Urinary bladder (tissue), 4 donors: ENCODE measurements around the gene CD164L2. TPM values are rescaled to one million over a fixed set of nuclear protein-coding genes. Genes with fewer than 3 reads are reported as not detected.
A peak's percentile ranks its signal among the peaks of the same experiment; 100 is the strongest.

Source experiments
- DNase-seq: peaks from one replicate; pipeline ENCODE4 v3.0.0-alpha.2; 2015; ENCODE audit errors: extremely low spot score
- H3K27ac ChIP-seq: one replicate; pipeline ENCODE4 v1.5.1; 2013; ENCODE audit warnings: low read depth, mild to moderate bottlenecking, moderate library complexity
- H3K36me3 ChIP-seq: one replicate; pipeline ENCODE4 v1.6.1; 2013; ENCODE audit warnings: mild to moderate bottlenecking, moderate library complexity; ENCODE audit not compliant: insufficient read depth
- H3K4me1 ChIP-seq: one replicate; pipeline ENCODE4 v1.6.1; 2013; ENCODE audit warnings: mild to moderate bottlenecking, moderate library complexity; ENCODE audit not compliant: insufficient read depth
- H3K4me3 ChIP-seq: one replicate; pipeline ENCODE4 v1.5.1; 2013; ENCODE audit warnings: low read depth, low read length
- WGBS: extraction: QIAGEN DNeasy Blood & Tissue Kit; methylation state at CpG from one replicate; pipeline ENCODE4 v1.1.7; 2013; 5-methylcytosine and 5-hydroxymethylcytosine counted together
- polyA plus RNA-seq: library from polyadenylated mRNA; stranded (reverse); fragments of 200-250 nt; gene quantifications from one replicate; pipeline ENCODE4 v1.2.3, GENCODE V29; 2013
- total RNA-seq: library from RNA; depleted of rRNA; stranded (reverse); fragments of >200 nt; gene quantifications from one replicate; pipeline ENCODE4 v1.2.3, GENCODE V29; 2014
- donor health status: healthy with polysubstance abuse.
- donor health status: healthy.

The CD164L2 gene
- total and polyA plus RNA-seq, 2 donors, result 0.06 TPM; not detected in 1

GRCh38 chr1:27346991-27347624, 36.0 kb downstream of the CD164L2 start:
- 83% methylated on average over 14 of the region's 14 CpGs for WGBS
- no peak overlapping the region for H3K4me3 ChIP-seq
- no peak overlapping the region for H3K27ac ChIP-seq
- DNase-seq, result no peak
- H3K4me1 ChIP-seq, result no peaks in the 10 kb centered on the region
- H3K36me3 ChIP-seq, result no peaks in the 10 kb centered on the region

GRCh38 chr1:27346357-27346756, 36.8 kb downstream of the CD164L2 start:
- WGBS, result 91% methylated on average over 8 of the region's 8 CpGs
- H3K4me1 ChIP-seq, result no peaks in the 10 kb centered on the region
- no peak overlapping the region for H3K27ac ChIP-seq
- H3K36me3 ChIP-seq, result no peaks in the 10 kb centered on the region
- H3K4me3 ChIP-seq, result no peak overlapping the region
- DNase-seq, result no peak

- Histone ChIP-seq H3K27ac (no peak overlapping the region), H3K4me3 (no peak overlapping the region), H3K36me3 (no peaks in the 10 kb centered on the region), H3K4me1 (no peaks in the 10 kb centered on the region)
- DNase-seq, result no peak
- 93% methylated on average over 12 of the region's 12 CpGs for WGBS
Measured at GRCh38 chr1:27345272-27345671, 37.9 kb downstream of the CD164L2 start.

GRCh38 chr1:27343639-27344025, 39.5 kb downstream of the CD164L2 start:
- Histone ChIP-seq H3K4me1 (no peaks in the 10 kb centered on the region), H3K4me3 (no peak overlapping the region)

DNA sequence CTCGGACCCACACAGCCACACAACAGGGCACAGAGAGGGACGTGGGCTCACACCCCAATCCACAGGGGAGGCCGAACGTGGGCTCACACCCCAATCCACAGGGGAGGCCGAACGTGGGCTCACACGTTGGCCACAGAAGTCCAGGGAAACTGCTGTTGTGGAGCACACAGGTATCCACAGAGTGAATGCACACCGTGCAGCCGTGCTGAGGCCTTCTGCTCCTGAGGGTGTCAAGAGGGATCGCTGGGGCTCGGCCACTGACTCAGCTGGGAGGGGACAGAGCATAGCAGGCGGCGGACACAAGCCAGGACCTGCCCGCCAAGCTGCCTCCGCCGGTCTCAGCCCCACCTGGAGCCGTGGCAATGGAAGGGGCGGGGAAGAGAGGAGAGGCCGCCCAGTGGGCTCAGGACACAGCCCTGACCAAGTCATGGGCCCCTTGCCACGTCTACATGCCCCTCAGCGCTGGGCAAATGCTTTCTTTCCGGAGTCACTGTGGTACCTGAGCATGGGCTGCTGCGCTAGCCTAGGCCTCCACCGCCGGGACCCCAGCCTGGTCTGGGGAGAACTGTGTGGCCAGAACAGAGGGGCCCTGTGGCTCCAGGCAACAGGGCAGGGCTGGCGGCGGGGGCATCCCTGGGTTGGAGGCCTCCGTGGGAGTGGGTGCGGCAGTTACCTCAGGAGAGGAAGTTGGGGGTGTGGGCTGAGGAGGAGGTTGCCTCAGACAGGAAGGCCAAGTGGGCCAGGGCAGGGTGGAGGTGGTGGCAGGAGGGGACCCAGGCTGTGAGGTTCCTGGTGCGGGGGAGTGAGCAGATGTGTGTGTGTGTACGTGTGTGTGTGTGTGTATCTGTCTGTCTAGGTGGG, 40.1 kb downstream of the CD164L2 start:
- H3K4me3 ChIP-seq, result peak overlapping the region; percentile 27
- 52% methylated on average over 31 of the region's 31 CpGs for WGBS
- H3K27ac ChIP-seq, result peak overlapping the region; percentile 77
- H3K4me1 ChIP-seq, result no peaks in the 10 kb centered on the region
- DNase-seq, result peak; percentile 40
- H3K36me3 ChIP-seq, result no peaks in the 10 kb centered on the region

More at GRCh38 chr1:27343639-27344025, 39.5 kb downstream of the CD164L2 start:
- WGBS, result 66% methylated on average over 5 of the region's 5 CpGs
- no peaks in the 10 kb centered on the region for H3K36me3 ChIP-seq
- DNase-seq, result no peak
- H3K27ac ChIP-seq, result peak overlapping the region; percentile 77

DNA sequence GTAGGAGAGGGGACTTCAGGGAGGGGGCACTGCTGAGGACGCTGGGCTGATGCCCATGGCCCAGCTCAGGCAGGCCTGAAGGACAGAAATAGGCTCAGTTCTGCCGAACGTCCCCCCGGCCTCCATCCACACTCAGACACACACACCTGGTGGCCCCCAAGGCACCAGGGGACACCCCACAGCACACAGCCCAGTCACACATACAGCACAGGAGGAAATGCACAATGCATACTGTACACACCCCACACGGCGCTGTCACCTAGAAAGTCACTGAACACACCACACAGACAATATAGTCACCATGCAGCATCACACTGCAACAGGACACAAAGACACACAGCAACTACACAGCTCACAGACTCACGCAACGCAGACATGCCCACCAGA, 40.7 kb downstream of the CD164L2 start:
- H3K27ac ChIP-seq, result peak overlapping the region; percentile 71
- no peaks in the 10 kb centered on the region for H3K4me1 ChIP-seq
- no peaks in the 10 kb centered on the region for H3K36me3 ChIP-seq
- peak overlapping the region; percentile 27 for H3K4me3 ChIP-seq
- no peak for DNase-seq
- 76% methylated on average over 8 of the region's 8 CpGs for WGBS

GRCh38 chr1:27341525-27342252, 41.4 kb downstream of the CD164L2 start, which contains the start of gene SYTL1:
Gene SYTL1, plus strand, starts transcription at chr1:27342022. Its CDS starts 3,313 bp downstream, at chr1:27345335.
- 31% methylated on average over 22 of the region's 22 CpGs for WGBS
- no peaks in the 10 kb centered on the region for H3K4me1 ChIP-seq
- no peaks in the 10 kb centered on the region for H3K36me3 ChIP-seq
- peak within 1 kb of the TSS; percentile 27 for H3K4me3 ChIP-seq
- H3K27ac ChIP-seq, result peak within 1 kb of the TSS; percentile 71
- DNase-seq, result no peak

- H3K4me3 ChIP-seq, result no peak overlapping the region
- H3K27ac ChIP-seq, result no peak overlapping the region
- H3K4me1 ChIP-seq, result no peaks in the 10 kb centered on the region
- no peaks in the 10 kb centered on the region for H3K36me3 ChIP-seq
- DNase-seq, result no peak
- 69% methylated on average over 5 of the region's 5 CpGs for WGBS
Measured at GRCh38 chr1:27339213-27339612, 43.9 kb downstream of the CD164L2 start.

DNA sequence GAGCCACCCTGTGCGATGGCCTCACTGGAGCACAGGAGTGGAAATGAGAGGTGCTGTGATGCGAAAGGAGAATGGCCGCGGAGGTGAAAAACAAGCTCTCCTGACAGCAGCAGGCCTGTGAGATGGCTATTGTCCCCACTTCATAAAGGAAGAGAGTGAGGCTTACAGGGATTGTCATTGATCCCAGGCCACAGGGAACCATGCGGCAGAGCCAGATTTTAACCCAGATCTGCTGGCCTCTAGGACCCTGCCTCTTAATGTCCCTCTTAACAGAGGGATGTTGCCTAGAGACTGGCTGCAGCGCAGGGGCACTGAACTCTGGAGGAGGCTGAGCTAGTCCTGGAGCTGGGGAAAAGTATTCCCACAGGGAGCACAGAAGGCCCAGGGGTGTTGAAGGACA, 44.4 kb downstream of the CD164L2 start:
- Histone ChIP-seq H3K36me3 (no peaks in the 10 kb centered on the region), H3K4me1 (no peaks in the 10 kb centered on the region), H3K4me3 (no peak overlapping the region), H3K27ac (no peak overlapping the region)
- WGBS, result 89% methylated on average over 6 of the region's 6 CpGs
- no peak for DNase-seq

- no peaks in the 10 kb centered on the region for H3K4me1 ChIP-seq
- no peaks in the 10 kb centered on the region for H3K36me3 ChIP-seq
- DNase-seq, result no peak
- H3K4me3 ChIP-seq, result no peak overlapping the region
- no peak overlapping the region for H3K27ac ChIP-seq
- WGBS, result 94% methylated on average over 5 of the region's 5 CpGs
Measured at GRCh38 chr1:27336756-27337155, 46.4 kb downstream of the CD164L2 start.

- no peak overlapping the region for H3K27ac ChIP-seq
- H3K4me1 ChIP-seq, result no peaks in the 10 kb centered on the region
- no peak for DNase-seq
- WGBS, result 89% methylated on average over 17 of the region's 17 CpGs
- H3K36me3 ChIP-seq, result no peaks in the 10 kb centered on the region
- no peak overlapping the region for H3K4me3 ChIP-seq
Measured at GRCh38 chr1:27335506-27336422, 47.4 kb downstream of the CD164L2 start.

GRCh38 chr1:27333717-27334279, 49.3 kb downstream of the CD164L2 start:
- DNase-seq, result no peak
- Histone ChIP-seq H3K4me3 (no peak overlapping the region), H3K27ac (no peak overlapping the region), H3K4me1 (no peaks in the 10 kb centered on the region), H3K36me3 (no peaks in the 10 kb centered on the region)
- WGBS, result 92% methylated on average over 17 of the region's 17 CpGs
